Measurements from ENCODE around the gene YIPF2.

The YIPF2 gene

DNA sequence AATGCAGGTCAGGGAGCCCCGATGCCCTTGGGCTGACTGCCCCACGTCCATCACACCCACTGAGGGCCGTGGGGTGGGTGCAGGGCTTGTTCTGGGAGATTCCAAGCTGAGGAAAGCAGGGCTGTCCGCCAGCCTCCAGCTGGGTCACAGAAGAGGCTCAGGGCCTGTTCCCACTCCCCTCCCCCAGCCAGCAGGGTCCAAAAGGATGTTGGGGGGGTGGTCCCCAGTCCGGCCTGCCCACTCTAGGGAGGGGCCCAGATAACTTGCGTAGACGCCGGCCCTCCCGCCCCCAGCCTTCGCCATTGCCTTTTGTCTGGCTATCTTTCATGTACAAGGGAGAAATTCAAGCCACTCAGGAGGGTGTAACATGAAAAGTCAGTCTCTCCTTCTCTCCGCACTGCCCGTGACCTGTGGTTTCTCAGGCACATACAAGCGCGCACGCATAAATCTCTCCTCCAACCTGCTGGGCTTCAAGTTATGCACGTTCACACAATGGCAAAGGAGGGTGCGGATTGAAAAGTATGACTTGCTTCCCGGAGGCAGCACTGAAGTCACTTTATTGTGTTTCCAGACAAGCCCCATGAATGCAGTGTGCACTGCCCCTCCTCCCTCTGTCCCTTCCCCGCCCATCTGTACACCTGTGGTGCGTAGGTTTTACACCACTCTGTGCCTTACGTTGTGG is 36.9 kb downstream of the YIPF2 start:
- no peak overlapping the region for H2AFZ ChIP-seq (ENCODE audit: low read length)
- no peak overlapping the region for H3K9ac ChIP-seq (ENCODE audit: low read length)
- H3K9me2 ChIP-seq (replicated peaks; ENCODE audit: insufficient read depth, low read length), result no peaks in the 10 kb centered on the region
- no peaks in the 10 kb centered on the region for H3K4me1 ChIP-seq (ENCODE audit: low read length)
- no peaks in the 10 kb centered on the region for H3F3A ChIP-seq (ENCODE audit: insufficient read depth, low read length)
- TF ChIP-seq, protein P1, sequence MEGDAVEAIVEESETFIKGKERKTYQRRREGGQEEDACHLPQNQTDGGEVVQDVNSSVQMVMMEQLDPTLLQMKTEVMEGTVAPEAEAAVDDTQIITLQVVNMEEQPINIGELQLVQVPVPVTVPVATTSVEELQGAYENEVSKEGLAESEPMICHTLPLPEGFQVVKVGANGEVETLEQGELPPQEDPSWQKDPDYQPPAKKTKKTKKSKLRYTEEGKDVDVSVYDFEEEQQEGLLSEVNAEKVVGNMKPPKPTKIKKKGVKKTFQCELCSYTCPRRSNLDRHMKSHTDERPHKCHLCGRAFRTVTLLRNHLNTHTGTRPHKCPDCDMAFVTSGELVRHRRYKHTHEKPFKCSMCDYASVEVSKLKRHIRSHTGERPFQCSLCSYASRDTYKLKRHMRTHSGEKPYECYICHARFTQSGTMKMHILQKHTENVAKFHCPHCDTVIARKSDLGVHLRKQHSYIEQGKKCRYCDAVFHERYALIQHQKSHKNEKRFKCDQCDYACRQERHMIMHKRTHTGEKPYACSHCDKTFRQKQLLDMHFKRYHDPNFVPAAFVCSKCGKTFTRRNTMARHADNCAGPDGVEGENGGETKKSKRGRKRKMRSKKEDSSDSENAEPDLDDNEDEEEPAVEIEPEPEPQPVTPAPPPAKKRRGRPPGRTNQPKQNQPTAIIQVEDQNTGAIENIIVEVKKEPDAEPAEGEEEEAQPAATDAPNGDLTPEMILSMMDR (IDR thresholded peaks at IDR 0.05; ENCODE audit: low read length), result no peak
- TF ChIP-seq EZH2 (optimal IDR thresholded peaks at IDR 0.05; ENCODE audit: low read depth, low read length) (no peak), EZH2phosphoT487 (IDR thresholded peaks at IDR 0.05; ENCODE audit: low read length) (no peak)
- no peaks in the 10 kb centered on the region for H4K20me1 ChIP-seq (ENCODE audit: insufficient read depth, low read length)
- H3K4me3 ChIP-seq (ENCODE audit: low read length), result no peak overlapping the region
- no peak overlapping the region for H3K27ac ChIP-seq (ENCODE audit: low read length)
- DNase-seq, result no peak
- no peak overlapping the region for H3K4me2 ChIP-seq (ENCODE audit: low read depth, low read length)
- no peaks in the 10 kb centered on the region for H3K27me3 ChIP-seq (replicated peaks; ENCODE audit: insufficient read depth, low read length)
- H3K36me3 ChIP-seq (replicated peaks; ENCODE audit: insufficient read depth, low read length), result no peaks in the 10 kb centered on the region
- H3K79me2 ChIP-seq (ENCODE audit: low read length), result peaks cover 61% of the 10 kb centered on the region
- no peaks in the 10 kb centered on the region for H3K9me3 ChIP-seq (replicated peaks; ENCODE audit: insufficient read depth, low read length)

DNA sequence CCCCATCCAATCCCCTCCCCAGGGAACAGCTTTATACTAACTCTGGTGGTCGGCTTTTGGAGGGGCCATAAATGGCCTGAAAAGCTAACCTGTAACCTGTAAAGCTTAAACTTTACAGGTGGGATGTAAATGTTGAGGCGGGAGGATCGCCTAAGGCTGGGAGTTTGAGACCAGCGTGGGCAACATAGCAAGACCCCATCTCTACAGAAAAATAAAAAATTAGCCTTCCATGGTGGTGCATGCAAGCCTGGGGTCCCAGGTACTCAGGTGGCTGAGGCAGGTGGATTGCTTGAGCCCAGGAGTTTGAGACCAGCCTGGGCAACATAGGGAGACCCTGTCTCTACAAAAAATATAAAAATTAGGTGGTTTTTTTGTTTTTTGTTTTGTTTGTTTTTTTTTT is 38.6 kb downstream of the YIPF2 start:
- Histone ChIP-seq H3K4me3 (ENCODE audit: low read length) (no peak overlapping the region), H3F3A (ENCODE audit: insufficient read depth, low read length) (no peaks in the 10 kb centered on the region), H3K9me3 (replicated peaks; ENCODE audit: insufficient read depth, low read length) (no peaks in the 10 kb centered on the region), H3K9me2 (replicated peaks; ENCODE audit: insufficient read depth, low read length) (no peaks in the 10 kb centered on the region), H3K4me2 (ENCODE audit: low read depth, low read length) (no peak overlapping the region), H3K36me3 (replicated peaks; ENCODE audit: insufficient read depth, low read length) (no peaks in the 10 kb centered on the region), H3K4me1 (ENCODE audit: low read length) (no peaks in the 10 kb centered on the region), H3K9ac (ENCODE audit: low read length) (no peak overlapping the region), H3K27me3 (replicated peaks; ENCODE audit: insufficient read depth, low read length) (no peaks in the 10 kb centered on the region), H2AFZ (ENCODE audit: low read length) (no peak overlapping the region), H3K79me2 (ENCODE audit: low read length) (peaks cover 65% of the 10 kb centered on the region), H3K27ac (ENCODE audit: low read length) (no peak overlapping the region), H4K20me1 (ENCODE audit: insufficient read depth, low read length) (no peaks in the 10 kb centered on the region)
- TF ChIP-seq EZH2phosphoT487 (IDR thresholded peaks at IDR 0.05; ENCODE audit: low read length), result no peak
- TF ChIP-seq, protein P1 (IDR thresholded peaks at IDR 0.05; ENCODE audit: low read length), result no peak
- TF ChIP-seq EZH2 (optimal IDR thresholded peaks at IDR 0.05; ENCODE audit: low read depth, low read length), result no peak
- DNase-seq, result no peak

DNA sequence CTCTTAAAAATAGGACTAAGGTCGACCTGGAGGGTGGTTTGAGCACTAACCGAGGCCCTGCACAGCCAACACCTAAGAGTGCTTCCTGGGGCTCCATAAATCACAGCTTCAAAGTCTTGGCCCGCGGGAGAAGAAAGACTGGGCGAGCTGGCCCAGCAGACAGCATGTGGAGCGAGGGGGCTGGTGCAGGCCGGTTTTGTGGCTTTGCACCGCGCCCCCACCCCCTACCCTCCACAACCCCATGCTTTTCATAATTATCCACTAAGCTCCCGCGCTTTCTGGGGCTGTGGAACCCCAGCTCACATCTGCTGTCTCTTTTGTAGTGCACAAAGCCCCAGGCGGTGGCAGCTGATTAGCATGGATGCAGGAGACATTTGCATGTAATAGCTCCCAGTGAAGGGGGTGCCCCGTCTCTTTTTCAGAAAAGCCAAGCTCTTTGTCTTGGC is 40.0 kb downstream of the YIPF2 start:
- H3K79me2 ChIP-seq (ENCODE audit: low read length), result peaks cover 64% of the 10 kb centered on the region
- no peaks in the 10 kb centered on the region for H3K9me3 ChIP-seq (replicated peaks; ENCODE audit: insufficient read depth, low read length)
- H3K27ac ChIP-seq (ENCODE audit: low read length), result no peak overlapping the region
- H3K36me3 ChIP-seq (replicated peaks; ENCODE audit: insufficient read depth, low read length), result no peaks in the 10 kb centered on the region
- no peaks in the 10 kb centered on the region for H3K4me1 ChIP-seq (ENCODE audit: low read length)
- H4K20me1 ChIP-seq (ENCODE audit: insufficient read depth, low read length), result no peaks in the 10 kb centered on the region
- no peaks in the 10 kb centered on the region for H3F3A ChIP-seq (ENCODE audit: insufficient read depth, low read length)
- no peak overlapping the region for H3K9ac ChIP-seq (ENCODE audit: low read length)
- H3K4me3 ChIP-seq (ENCODE audit: low read length), result no peak overlapping the region
- H3K9me2 ChIP-seq (replicated peaks; ENCODE audit: insufficient read depth, low read length), result no peaks in the 10 kb centered on the region
- no peak overlapping the region for H2AFZ ChIP-seq (ENCODE audit: low read length)
- DNase-seq, result no peak
- TF ChIP-seq, protein P1 (IDR thresholded peaks at IDR 0.05; ENCODE audit: low read length), result no peak
- TF ChIP-seq EZH2 (optimal IDR thresholded peaks at IDR 0.05; ENCODE audit: low read depth, low read length), result no peak
- no peaks in the 10 kb centered on the region for H3K27me3 ChIP-seq (replicated peaks; ENCODE audit: insufficient read depth, low read length)
- no peak overlapping the region for H3K4me2 ChIP-seq (ENCODE audit: low read depth, low read length)
